HG03064 (cell line): Measurements from ENCODE around the gene SGSH.
"Not testable (repeated sequence)": the region's sequence is repeated elsewhere in the genome, so short reads cannot be mapped to it uniquely, and the experiment has no call there.

Experiments
- ATAC-seq: cut with Tn5 transposase; IDR thresholded peaks from one replicate; pipeline ENCODE4 v1.9.1; 2021; ENCODE audit warnings: low read depth; ENCODE audit not compliant: unreplicated experiment

SGSH gene

DNA sequence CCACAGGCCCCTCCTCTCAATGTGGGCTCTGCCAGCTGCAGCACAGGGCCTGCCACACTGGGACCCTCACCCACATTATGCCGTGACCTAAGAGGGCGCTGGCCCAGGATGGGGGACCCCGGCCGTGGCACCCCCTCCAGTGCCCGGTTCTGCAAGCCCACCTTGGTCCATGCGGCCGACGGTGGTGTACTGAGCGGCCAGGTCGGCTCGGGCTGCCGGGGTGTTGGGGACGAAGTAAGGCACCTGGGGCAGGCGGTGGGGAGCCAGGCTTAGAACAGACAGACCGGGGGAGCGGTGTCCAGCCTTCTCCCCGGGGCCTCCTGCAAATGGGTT is 6.5 kb downstream of the SGSH start:
- no peak for ATAC-seq

DNA sequence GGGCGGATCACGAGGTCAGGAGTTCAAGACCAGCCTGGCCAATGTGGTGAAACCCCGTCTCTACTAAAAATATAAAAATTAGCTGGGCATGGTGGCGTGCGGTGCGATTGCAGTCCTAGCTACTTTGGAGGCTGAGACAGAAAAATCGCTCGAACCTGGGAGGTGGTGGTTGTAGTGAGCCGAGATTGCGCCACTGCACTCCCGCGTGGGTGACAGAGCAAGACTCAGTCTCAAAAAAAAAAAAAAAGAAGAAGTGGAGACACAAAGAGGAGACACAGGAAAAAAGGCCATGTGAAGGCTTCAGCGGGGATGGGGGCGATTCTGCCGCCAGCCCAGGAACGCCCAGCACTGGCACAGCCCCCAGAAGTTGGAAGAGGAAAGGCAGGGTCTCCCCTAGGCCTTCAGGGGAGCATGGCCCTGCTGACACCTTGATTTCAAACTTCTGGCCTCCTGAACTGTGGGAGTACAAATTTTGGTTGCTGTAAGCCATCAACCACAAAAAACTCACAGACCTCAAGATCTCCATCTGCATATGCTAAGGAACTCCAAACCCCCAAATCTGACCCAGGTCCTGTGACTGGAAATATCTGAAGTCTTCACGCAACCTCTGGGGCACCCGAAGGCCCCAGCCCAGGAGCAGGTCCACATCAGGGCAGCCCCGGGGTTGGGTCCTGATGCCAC is 7.0 kb downstream of the SGSH start:
- ATAC-seq: no peak

DNA sequence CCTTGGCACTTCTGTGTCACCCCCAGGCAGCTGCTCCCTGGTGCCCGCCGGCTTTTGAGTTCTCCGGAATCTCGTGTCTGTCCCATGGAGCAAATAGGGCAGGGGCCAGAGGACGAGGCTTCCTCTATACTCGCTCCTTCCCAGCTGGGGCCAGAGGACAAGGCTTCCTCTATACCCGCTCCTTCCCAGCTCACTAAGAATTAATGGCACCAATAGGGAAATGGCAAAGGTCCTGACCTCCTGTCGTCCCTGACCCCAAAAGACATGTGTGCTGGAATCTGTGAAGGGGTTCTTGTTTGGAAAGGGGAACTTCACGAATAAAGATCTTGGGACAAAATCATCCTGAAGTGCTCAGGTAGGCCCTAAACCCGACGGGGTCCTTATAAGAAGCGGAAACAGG is 7.6 kb downstream of the SGSH start:
- no peak for ATAC-seq

DNA sequence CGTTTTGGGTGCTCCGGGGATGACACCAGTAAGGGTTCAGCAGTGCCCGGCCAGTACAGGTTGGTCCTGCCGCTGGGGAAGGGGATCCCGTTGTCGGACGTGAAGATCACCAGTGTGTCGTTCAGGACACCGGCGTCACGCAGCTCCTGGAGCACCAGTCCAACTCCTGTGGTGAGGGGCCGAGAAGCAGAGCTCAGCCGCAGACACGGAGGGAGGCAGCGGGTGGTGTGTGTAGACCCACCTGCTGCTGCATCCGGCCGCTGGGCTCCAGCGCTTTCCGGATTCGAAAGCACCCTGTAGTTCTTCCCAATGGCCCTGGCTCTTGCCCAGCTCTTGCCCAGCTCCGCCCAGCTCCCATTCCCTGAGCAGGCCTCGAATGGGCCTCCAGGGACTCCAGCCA is 8.0 kb downstream of the SGSH start:
- no peak for ATAC-seq

DNA sequence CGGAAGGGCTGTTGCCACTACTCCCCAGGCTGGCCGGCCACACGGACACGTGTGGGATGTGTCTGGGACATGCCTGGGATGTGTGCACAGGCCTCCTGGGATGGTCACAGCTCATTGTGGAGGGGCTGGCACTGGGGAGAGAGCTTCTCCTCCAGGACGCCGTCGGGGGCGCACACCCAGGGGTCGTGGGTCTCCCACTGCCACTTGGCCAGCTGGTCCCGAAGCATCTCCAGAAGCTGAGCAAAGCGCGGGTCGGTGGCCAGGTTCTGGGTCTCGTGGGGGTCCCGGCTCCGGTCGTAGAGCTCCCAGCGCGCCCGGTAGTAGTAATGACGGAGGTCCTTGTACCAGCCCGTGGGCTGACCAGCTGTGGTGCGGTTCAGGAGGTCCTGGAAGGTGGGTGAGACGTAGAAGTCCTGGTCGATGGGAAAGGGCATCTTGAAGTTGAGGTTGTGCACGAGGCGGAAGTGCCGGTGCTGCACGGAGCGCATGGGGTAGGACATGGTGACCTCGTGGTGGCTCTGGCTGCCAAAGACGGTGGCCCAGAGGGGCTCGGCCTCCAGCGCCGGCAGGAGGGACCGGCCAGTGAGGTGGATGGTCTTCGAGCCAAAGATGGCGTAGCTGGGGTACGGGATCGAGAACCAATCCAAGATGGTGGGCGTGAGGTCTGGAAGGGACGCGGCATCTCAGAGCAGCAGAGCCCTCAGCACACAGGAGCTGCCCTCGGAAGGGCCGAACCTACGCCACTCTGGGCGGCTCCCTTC is 9.6 kb downstream of the SGSH start:
- ATAC-seq: no peak

DNA sequence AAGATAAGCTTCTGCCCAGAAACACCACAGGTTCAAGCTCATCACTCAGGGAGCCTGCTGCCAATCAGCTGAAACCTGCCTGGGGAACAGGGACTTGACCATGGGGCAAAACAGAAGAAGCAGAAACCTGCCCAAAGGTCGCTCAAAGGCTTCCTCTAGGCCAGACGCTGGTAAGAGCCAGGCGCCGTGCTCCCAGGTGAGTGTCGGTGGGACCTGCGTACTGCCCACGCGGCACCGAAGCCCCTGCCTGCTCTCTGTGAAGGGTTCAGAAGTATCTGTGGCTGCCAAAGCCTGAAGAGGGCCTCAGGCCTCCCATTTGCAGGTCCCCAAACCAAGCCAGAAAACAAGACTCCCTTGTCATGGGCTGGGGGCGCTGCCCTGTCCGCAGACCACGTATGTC is 10.4 kb downstream of the SGSH start:
- no peak for ATAC-seq

DNA sequence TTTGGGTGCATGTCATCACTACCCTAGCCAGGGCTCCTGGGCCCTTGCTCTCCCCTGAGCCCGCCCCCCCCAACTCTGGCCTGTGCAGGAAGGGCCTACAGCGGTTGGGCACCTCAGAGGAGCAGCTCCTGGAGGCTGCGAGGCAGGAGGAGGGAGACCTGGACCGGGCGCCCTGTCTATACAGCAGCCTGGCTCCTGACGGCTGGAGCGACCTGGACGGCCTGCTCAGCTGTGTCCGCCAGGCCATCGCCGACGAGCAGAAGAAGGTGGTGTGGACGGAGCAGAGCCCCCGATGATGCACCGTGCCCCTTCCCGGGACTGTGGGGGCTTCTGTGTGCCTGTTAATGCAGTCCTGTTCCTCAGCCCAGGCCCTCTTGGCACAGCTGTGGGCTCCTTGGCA is 12.1 kb downstream of the SGSH start:
- ATAC-seq: no peak

DNA sequence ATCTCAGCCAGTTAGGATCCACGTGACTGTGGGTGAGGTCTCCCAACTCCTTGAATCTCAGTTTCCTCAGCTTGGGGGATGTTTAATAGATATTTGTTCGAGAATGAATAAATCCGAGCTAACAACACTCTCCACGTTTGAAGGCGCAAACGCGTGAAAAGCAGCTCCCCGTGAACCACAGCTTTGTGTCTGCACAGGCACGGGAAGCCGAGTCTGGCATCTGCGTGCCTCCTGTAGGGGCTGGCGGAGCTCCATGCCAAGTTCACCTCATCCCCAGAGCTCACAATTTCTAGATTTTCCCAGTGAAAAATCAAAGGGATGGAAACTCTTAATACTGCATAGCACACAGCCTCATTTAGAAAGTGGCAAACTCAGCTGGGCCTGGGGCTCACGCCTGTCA is 14.3 kb downstream of the SGSH start:
- no peak for ATAC-seq

DNA sequence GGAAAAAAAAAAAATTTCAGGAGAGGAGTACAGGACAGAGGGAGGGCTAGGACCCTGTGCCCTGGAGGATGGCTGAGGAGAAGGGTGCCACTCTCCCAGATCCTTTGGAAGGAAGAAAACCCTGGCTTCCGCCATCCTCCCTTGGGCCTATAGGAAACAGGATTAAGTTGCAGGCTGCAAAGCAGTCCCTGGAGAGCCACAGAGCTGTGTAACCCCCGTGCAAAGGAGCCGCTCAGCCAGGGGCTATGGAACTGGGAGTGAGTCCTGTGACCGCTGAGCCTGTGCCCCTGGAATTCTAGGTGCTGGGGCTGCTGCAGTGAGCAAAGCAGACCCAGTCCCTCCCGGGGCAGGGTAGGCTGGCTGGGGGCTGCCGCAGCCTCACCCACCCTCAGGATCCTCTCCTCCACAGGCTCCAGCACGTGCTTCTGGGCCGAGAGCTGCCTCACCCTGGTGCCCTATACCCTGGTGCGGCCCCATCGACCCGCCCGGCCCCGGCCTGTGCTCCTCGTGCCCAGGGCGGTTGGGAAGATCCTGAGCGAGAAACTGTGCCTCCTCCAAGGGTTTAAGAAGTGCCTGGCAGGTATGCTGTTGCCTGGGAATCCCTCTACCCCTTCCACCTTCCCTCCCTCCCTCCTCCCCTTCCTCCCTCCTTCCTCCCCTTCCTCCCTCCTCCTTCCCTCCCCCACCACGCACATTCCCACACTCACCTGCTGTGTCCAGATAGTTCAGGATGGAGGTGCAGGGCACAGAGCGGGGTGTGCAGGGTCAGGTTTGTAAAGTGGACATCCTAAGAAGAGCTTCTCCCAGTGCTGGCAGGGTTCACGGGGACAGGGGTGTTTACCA is 15.3 kb downstream of the SGSH start:
- ATAC-seq: no peak

DNA sequence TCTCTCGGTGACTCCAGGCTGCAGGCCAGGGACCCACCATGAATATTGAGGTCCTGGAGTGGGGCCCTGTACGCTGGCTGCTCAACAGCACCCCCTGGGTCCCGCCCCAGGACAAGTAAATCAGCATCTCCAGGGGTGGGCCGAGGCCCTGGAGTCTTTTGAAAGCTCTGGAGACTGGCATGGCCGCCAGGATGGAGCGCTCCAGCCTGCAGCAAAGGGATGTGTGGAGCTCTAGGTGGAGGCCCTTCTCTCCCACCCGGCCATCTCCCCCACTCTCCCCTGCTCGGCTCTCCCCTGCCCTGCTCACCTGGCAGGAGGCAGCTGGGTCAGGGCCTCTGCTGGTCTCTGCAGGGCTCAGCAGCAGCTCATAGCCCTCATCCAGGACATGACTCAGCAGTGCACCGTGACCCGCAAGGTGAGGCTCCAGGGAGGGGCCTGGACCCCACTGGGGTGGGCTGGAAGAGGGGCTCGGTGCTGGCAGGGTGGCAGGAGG is 16.6 kb downstream of the SGSH start:
- no peak for ATAC-seq

DNA sequence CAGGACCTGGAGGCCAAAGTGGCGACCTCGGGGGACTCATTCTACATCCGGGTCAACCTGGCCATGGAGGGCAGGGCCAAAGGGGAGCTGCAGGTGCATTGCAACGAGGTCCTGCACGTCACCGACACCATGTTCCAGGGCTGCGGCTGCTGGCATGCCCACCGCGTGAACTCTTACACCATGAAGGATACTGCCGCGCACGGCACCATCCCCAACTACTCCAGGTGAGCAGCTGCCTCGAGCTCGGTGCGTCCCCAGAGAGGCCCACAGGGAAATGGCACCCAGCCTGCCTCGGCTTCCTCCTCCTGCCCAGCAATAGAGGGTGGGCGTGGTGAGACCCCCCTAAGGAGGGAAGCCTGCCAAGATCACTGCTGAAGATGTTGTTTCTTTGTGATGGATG is 17.9 kb downstream of the SGSH start:
- no peak for ATAC-seq

DNA sequence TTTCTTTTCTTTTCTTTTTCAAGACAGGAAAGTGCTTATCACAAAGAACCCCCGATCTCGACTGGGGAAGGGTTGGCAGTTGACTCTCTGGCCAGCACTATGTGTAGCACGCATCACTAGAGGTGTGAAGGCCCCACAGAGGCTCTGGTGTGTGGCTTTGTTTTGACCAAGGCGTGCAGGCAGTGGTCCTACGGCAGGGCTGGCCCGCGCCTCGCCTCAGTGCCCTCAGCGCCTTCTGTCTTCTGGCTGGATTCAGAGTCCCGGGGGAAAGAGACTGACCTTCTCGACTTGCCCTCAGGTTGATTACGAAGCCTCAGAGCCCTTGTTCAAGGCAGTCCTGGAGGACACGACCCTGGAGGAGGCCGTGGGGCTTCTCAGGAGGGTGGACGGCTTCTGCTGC is 18.7 kb downstream of the SGSH start:
- no peak for ATAC-seq

DNA sequence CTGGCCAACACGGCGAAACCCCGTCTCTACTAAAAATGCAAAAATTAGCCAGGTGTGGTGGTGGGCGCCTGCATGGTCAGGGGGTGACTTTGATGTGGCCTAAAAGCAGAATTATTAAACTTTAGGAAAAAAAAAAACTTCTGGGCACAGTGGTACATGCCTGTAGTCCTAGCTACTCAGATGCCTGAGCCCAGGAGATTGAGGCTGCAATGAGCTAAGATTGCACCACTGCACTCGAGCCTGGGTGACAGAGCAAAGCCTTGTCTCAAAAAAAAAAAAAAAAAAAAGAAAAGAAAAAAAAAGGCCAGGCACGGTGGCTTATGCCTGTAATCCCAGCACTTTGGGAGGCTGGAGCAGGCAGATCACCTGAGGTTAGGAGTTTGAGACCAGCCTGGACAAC is 20.8 kb downstream of the SGSH start:
- ATAC-seq: not testable (repeated sequence)

DNA sequence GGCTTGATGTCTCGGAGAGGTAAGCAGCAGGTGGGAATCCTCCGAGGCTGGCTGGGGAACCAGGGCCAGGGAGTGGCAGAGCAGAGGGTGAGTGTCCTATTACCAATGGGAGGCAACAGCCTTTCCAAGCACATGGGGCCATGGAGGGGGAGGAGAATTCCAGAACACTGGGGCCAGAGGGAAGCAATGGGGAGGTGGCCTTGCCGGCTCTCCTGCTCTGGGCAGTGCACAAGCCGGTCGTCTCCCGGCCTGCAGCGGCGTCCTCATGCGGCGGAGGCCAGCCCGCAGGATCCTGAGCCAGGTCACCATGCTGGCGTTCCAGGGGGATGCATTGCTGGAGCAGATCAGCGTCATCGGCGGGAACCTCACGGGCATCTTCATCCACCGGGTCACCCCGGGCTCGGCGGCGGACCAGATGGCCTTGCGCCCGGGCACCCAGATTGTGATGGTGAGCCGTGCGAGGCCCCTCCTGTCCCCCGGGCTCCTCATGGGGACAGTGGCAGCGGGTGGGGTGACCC is 21.9 kb downstream of the SGSH start:
- ATAC-seq: no peak

DNA sequence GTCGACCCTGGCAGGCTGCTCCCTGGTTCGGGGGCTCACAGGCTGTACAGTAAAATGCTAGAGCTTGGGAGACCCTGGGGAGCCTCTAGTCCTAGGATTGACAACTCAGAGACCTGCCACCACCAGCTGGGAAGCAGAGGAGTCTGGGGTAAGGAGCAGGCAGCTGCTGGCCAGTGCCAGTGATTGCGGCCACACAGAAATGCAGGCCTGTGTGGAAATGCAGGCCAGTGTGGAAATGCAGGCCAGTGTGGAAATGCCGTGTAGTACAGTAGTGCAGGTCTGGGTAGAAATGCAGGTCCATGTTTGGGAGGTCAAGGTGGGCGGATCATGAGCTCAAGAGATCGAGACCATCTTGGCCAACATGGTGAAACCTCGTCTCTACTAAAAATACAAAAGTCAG is 23.5 kb downstream of the SGSH start:
- ATAC-seq: no peak

DNA sequence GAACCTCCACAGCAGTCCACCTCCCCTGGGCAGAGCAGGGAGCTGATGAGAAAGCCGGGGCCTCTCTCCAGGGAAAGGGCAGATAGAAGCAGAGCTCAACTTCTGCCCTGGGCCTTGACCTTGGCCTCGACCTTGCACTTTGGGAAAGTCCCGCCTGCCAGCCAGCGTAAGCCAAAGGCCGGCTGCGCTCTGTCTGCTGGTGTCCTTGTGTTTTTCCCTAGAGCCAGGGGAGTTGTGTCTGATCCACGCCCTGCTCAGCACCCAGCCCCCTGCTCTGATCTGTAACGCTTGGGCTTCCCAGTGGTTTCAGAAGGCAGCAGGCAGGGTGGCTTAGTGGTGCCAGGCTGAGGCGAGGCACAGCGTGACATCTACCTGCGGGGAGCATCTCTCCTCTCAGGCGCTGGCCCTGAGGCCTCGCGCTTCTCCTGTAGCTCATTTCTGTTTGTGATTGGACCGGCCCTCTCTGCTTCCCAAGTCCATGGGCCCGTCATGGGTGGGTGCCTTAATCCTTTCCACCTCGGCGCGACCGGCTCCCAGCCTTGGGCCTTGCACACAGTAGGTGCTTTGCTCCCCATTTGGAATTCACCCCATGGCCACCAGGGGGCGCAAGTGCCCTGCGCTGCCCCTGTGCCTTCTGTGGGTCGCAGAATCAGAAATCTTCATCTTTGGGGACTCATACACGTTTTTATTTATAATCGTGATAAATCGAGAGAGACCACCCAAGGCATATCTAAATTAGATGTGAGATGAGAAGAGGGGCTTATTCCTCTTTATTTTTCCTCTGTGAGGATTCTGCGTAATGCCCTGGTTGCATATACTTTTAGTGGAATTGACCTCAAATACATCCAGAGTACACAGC is 24.2 kb downstream of the SGSH start:
- ATAC-seq: no peak

DNA sequence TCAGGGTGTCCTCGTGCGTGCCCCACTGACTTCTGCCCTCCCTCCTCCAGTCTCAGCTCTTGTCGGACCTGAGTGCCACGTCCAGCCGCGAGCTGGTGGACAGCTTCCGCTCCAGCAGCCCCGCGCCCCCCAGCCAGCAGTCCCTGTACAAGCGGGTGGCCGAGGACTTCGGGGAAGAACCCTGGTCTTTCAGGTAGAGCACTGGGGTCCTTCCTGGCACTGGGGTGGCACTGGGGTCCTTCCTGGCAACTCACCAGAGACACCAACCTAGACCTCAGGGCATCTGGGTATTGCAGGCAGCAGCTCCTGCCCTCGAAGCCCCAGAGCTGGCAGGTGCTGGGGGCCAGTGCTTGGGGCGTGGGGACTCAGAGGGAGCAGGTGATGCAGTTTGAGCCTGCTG is 25.0 kb downstream of the SGSH start:
- no peak for ATAC-seq

DNA sequence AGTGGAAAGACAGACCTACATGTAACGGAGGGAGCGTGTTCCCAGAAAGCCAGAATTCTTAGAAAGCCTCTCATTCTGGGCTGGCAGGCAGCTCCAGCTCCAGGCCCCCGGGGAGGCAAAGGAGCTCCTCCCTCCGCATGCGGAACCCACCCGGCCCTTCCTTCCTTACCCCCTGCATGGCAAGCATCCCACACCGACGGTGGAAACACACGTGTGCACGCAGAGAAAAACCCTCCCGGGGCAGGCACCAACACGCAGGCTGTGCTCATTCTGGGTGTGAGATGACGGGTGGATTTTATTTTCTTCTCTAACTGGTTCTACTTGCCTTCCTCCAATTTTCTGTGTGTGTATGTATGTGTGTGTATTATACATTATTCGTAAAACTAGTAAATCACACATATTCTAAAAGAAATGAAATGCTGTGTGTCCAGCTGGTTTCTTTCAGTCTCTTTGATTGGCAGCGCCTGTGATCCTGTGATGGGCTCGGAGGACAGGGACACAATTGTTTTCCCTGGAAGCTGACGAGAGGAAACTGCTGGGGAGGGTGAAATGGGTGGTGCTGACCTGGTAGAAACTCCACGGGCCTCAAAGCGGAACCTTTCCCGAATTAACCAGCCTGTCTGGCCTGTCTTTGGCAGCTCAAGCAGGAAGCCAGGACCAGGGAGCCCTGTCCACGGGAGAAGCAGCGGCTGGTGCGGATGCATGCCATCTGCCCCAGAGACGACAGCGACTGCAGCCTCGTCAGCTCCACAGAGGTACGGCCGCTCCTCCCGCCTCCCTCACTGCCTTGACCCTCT is 28.1 kb downstream of the SGSH start:
- no peak for ATAC-seq

DNA sequence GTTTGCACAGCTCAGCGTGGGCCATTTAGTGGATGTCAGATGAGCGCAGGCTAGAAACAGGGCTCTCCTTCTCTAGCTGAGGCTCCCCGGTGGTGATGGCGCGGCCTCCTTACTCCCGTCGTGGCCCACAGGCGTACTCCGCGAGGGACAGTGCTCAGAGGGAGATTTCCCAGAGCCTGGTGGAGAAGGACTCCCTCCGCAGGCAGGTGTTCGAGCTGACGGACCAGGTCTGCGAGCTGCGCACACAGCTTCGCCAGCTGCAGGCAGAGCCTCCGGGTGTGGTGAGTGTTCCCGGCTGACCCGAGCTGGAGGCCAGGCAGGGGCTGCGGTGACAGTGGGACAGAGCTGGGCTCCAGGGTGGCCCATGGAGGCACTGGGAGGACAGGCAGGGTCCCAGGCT is 28.9 kb downstream of the SGSH start:
- no peak for ATAC-seq

DNA sequence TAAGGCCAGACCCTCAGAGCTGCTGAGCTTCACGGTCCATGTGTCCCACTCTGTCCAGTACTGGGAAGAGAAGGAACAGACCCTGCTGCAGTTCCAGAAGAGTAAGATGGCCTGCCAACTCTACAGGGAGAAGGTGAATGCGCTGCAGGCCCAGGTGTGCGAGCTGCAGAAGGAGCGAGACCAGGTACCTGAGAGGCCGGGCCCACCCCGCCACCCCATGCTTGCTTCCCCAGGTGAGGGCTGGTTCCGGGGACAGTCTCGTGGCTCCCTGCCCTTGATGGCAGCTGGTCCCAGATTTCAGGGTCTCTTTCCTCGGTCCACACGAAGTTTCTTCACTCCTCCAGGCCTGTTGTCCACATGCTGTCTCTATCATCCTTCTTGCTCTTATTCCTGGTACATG is 29.4 kb downstream of the SGSH start:
- ATAC-seq: no peak
